Parathyroid adenoma (tissue), 2 donors: ENCODE measurements around the gene PGAP6.
A peak's percentile ranks its signal among the peaks of the same experiment; 100 is the strongest.

ENCODE experiments used
- H2AFZ ChIP-seq: fragments of 300-600 bp; sonication (generic); one replicate; pipeline ENCODE4 v1.7.0; 2017; ENCODE audit warnings: antibody characterized with exemption, mild to moderate bottlenecking
- H3K27ac ChIP-seq: fragments of 300-600 bp; sonication (generic); one replicate; pipeline ENCODE4 v1.7.0; 2017
- H3K27me3 ChIP-seq: fragments of 300-600 bp; sonication (generic); one replicate; pipeline ENCODE4 v1.7.0; 2017; ENCODE audit warnings: low read length; ENCODE audit not compliant: control insufficient read depth, insufficient read depth
- H3K36me3 ChIP-seq: fragments of 300-600 bp; sonication (generic); one replicate; pipeline ENCODE4 v1.7.0; 2017; ENCODE audit warnings: low read length; ENCODE audit not compliant: control insufficient read depth, insufficient read depth
- H3K4me1 ChIP-seq: fragments of 300-600 bp; sonication (generic); one replicate; pipeline ENCODE4 v1.7.0; 2017; ENCODE audit warnings: control low read depth
- H3K4me2 ChIP-seq: fragments of 300-600 bp; sonication (generic); one replicate; pipeline ENCODE4 v1.7.0; 2017; ENCODE audit warnings: low read length
- H3K4me3 ChIP-seq: fragments of 300-600 bp; sonication (generic); one replicate; pipeline ENCODE4 v1.7.0; 2017; ENCODE audit warnings: low read depth, low read length
- H3K79me2 ChIP-seq: fragments of 300-600 bp; sonication (generic); one replicate; pipeline ENCODE4 v1.7.0; 2017; ENCODE audit warnings: control low read depth
- H3K9ac ChIP-seq: fragments of 300-600 bp; sonication (generic); one replicate; pipeline ENCODE4 v1.7.0; 2017; ENCODE audit warnings: mild to moderate bottlenecking
- H3K9me3 ChIP-seq: fragments of 300-600 bp; sonication (generic); one replicate; pipeline ENCODE4 v1.7.0; 2017; ENCODE audit warnings: low read length; ENCODE audit not compliant: control insufficient read depth
- CTCF ChIP-seq: fragments of 300-600 bp; sonication (generic); IDR thresholded peaks from one replicate; pipeline ENCODE4 v1.7.0; 2017; ENCODE audit warnings: antibody characterized with exemption, mild to moderate bottlenecking
- donor health status: primary hyperparathyroidism.

PGAP6 gene

GRCh38 chr16:383326-384051 lies 1.7 kb upstream of the PGAP6 start:
- H2AFZ ChIP-seq: peak overlapping the region; percentile 53
- H3K4me3 ChIP-seq: peak overlapping the region; percentile 83
- no peaks in the 10 kb centered on the region for H3K36me3 ChIP-seq
- no peak overlapping the region for H3K9ac ChIP-seq
- no peak for TF ChIP-seq CTCF
- peaks cover 18% of the 10 kb centered on the region for H3K4me1 ChIP-seq
- H3K27me3 ChIP-seq: no peaks in the 10 kb centered on the region
- no peaks in the 10 kb centered on the region for H3K9me3 ChIP-seq
- H3K4me2 ChIP-seq: peak overlapping the region; percentile 77
- H3K27ac ChIP-seq: peak overlapping the region; percentile 71
- peaks cover 5% of the 10 kb centered on the region for H3K79me2 ChIP-seq

- Histone ChIP-seq H3K9me3 (no peaks in the 10 kb centered on the region), H3K27ac (peak overlapping the region; percentile 20), H3K4me3 (peak overlapping the region; percentile 66), H3K27me3 (no peaks in the 10 kb centered on the region), H3K9ac (peak overlapping the region; percentile 43), H3K79me2 (peaks cover 5% of the 10 kb centered on the region), H3K4me1 (peaks cover 18% of the 10 kb centered on the region), H2AFZ (peak overlapping the region; percentile 58), H3K36me3 (no peaks in the 10 kb centered on the region), H3K4me2 (peak overlapping the region; percentile 93)
- TF ChIP-seq CTCF: no peak
Observed at GRCh38 chr16:381012-381788, 578 bp downstream of the PGAP6 start.

- H3K36me3 ChIP-seq: no peaks in the 10 kb centered on the region
- H3K27me3 ChIP-seq: no peaks in the 10 kb centered on the region
- H3K4me1 ChIP-seq: peaks cover 18% of the 10 kb centered on the region
- H3K9ac ChIP-seq: peak overlapping the region; percentile 43
- no peak overlapping the region for H3K27ac ChIP-seq
- H2AFZ ChIP-seq: peak overlapping the region; percentile 58
- H3K9me3 ChIP-seq: no peaks in the 10 kb centered on the region
- H3K79me2 ChIP-seq: peaks cover 5% of the 10 kb centered on the region
- peak overlapping the region; percentile 93 for H3K4me2 ChIP-seq
- no peak for TF ChIP-seq CTCF
- peak overlapping the region; percentile 66 for H3K4me3 ChIP-seq
Observed at GRCh38 chr16:380762-381011, 1.1 kb downstream of the PGAP6 start.

GRCh38 chr16:379961-380761 lies 1.6 kb downstream of the PGAP6 start:
- H2AFZ ChIP-seq: no peak overlapping the region
- no peak for TF ChIP-seq CTCF
- H3K9me3 ChIP-seq: no peaks in the 10 kb centered on the region
- H3K9ac ChIP-seq: no peak overlapping the region
- peak overlapping the region; percentile 93 for H3K4me2 ChIP-seq
- H3K4me1 ChIP-seq: peaks cover 18% of the 10 kb centered on the region
- H3K36me3 ChIP-seq: no peaks in the 10 kb centered on the region
- H3K27ac ChIP-seq: peak overlapping the region; percentile 46
- peak overlapping the region; percentile 66 for H3K4me3 ChIP-seq
- H3K27me3 ChIP-seq: no peaks in the 10 kb centered on the region
- H3K79me2 ChIP-seq: peaks cover 5% of the 10 kb centered on the region
